Activated naive CD4-positive, alpha-beta T cell treated with anti-CD3 and anti-CD28 coated beads, Interleukin-2, amount 50 U/mL, for 24 hours (primary cell): ENCODE results near the gene RSRC1.

Experiments
- H3K27ac Mint-ChIP-seq: one replicate; pipeline ENCODE4 v1.8.0; 2021; ENCODE audit warnings: mild to moderate bottlenecking, mixed read lengths
- H3K27me3 Mint-ChIP-seq: one replicate; pipeline ENCODE4 v1.8.0; 2021; ENCODE audit warnings: mixed read lengths
- H3K36me3 Mint-ChIP-seq: one replicate; pipeline ENCODE4 v1.8.0; 2021; ENCODE audit warnings: mixed read lengths
- H3K4me1 Mint-ChIP-seq: one replicate; pipeline ENCODE4 v1.8.0; 2021; ENCODE audit warnings: mixed read lengths
- H3K4me3 Mint-ChIP-seq: one replicate; pipeline ENCODE4 v1.8.0; 2021; ENCODE audit warnings: mild to moderate bottlenecking, mixed read lengths
- H3K9me3 Mint-ChIP-seq: one replicate; pipeline ENCODE4 v1.8.0; 2021; ENCODE audit warnings: mixed read lengths

RSRC1 gene

DNA sequence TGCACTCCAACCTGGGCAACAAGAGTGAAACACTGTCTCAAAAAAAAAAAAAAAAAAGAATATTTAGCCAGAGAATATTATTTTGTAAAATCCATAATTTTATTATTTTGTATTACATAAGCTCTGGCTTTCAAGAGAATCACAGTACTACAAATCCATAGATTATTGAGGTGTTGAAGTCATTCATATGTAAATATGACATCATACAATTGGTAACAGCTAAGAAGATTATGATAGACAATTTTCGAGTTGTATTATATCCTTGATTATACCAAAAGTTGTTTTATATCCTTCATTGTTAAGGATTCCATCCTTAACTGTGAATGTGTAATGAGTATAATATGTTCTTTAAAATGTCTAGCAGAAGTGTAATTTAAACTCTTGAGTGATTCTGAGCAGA, 464.8 kb downstream of the RSRC1 start:
- Mint-ChIP-seq H3K27me3 (peaks cover 29% of the 10 kb centered on the region), H3K9me3 (no peaks in the 10 kb centered on the region), H3K4me3 (no peak overlapping the region), H3K36me3 (peaks cover 3% of the 10 kb centered on the region), H3K4me1 (peaks cover 15% of the 10 kb centered on the region), H3K27ac (no peak overlapping the region)

DNA sequence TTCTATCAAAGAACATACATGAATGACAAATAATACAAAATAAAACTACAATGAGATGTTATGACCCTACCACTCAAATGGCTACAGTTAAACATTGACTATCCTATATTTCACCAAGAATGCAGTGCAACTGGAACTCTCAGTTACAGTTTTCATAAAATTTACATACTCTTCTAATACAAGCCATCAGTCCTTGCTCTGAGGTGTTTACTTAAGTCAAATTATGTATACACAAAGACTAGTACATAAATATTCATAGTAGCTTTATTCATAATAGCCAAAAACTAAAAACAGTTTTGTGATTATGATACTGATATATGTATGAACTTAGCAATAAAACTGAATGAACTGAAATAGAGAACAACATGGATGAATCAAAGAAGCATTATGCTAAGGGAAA, 480.3 kb downstream of the RSRC1 start:
- H3K36me3 Mint-ChIP-seq: no peaks in the 10 kb centered on the region
- peaks cover 7% of the 10 kb centered on the region for H3K27me3 Mint-ChIP-seq
- no peak overlapping the region for H3K4me3 Mint-ChIP-seq
- no peaks in the 10 kb centered on the region for H3K4me1 Mint-ChIP-seq
- no peak overlapping the region for H3K27ac Mint-ChIP-seq
- H3K9me3 Mint-ChIP-seq: no peaks in the 10 kb centered on the region
